Mammary epithelial cell (primary cell): ENCODE measurements around the gene PRSS37.

ENCODE experiments used
- EZH2 ChIP-seq: IDR thresholded peaks from 2 replicates; pipeline ENCODE4 v1.6.1; 2012; ENCODE audit warnings: low read length, inconsistent platforms, borderline replicate concordance
- TF ChIP-seq, protein P1 (sequence below), 2 donors: IDR thresholded peaks in 1 of 2; conservative IDR thresholded peaks in 1 of 2; 2 replicates each; pipeline ENCODE4 v1.5.1; 2011 to 2012; ENCODE audit warnings: inconsistent platforms in 2 of 2, low read length in 2 of 2, mild to moderate bottlenecking in 2 of 2, control low read depth in 1 of 2, low read depth in 1 of 2; ENCODE audit not compliant: insufficient read depth in 1 of 2; ENCODE audit errors: extremely low read depth in 1 of 2

DNA sequence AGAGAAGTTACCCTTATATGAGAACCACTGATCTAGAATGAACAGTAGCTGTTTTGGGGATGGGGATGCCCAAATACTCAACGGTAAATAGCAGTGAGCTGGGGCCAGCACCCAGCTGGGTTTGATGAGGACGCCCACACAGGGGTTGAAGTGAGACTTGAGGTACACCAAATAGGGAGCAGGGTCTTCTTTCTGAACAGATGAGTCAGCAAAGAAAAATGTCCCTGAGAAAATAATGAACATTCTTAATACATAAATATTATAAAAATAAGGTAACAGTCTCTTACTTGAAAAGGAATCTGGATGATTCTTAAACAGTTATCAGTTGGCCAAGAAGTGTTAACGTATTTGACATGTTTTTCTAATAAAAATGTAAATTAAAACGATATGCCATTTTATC lies 2.0 kb downstream of the PRSS37 start:
- TF ChIP-seq, protein P1, sequence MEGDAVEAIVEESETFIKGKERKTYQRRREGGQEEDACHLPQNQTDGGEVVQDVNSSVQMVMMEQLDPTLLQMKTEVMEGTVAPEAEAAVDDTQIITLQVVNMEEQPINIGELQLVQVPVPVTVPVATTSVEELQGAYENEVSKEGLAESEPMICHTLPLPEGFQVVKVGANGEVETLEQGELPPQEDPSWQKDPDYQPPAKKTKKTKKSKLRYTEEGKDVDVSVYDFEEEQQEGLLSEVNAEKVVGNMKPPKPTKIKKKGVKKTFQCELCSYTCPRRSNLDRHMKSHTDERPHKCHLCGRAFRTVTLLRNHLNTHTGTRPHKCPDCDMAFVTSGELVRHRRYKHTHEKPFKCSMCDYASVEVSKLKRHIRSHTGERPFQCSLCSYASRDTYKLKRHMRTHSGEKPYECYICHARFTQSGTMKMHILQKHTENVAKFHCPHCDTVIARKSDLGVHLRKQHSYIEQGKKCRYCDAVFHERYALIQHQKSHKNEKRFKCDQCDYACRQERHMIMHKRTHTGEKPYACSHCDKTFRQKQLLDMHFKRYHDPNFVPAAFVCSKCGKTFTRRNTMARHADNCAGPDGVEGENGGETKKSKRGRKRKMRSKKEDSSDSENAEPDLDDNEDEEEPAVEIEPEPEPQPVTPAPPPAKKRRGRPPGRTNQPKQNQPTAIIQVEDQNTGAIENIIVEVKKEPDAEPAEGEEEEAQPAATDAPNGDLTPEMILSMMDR (conservative IDR thresholded peaks at IDR 0.05 in 1 of 2, IDR thresholded peaks at IDR 0.05 in 1 of 2; ENCODE audit: extremely low read depth in 1 of 2, insufficient read depth in 1 of 2, low read depth in 1 of 2, low read length in 2 of 2): no peak
- no peak for TF ChIP-seq EZH2
